ENCODE data around the gene SLC44A1. TPM values are rescaled to one million over a fixed set of nuclear protein-coding genes. Genes with fewer than 3 reads are reported as not detected.

The SLC44A1 gene
- polyA plus RNA-seq, 3 donors: 47.1 to 50.2 (median 49.7) TPM

- no peak for DNase-seq (ENCODE audit: extremely low read depth in 1 of 11, low read depth in 9 of 11, low spot score in 4 of 11)
Observed at GRCh38 chr9:105468875-105469274, 224.4 kb downstream of the SLC44A1 start.

- no peak for DNase-seq (ENCODE audit: extremely low read depth in 1 of 11, low read depth in 9 of 11, low spot score in 4 of 11)
Observed at GRCh38 chr9:105473221-105473620, 228.8 kb downstream of the SLC44A1 start.

- peak in 5 of 11 donors; percentile 2 to 17 (median 2) for DNase-seq (ENCODE audit: extremely low read depth in 1 of 11, low read depth in 9 of 11, low spot score in 4 of 11)
Observed at GRCh38 chr9:105475302-105475701, 230.9 kb downstream of the SLC44A1 start.

- DNase-seq (ENCODE audit: extremely low read depth in 1 of 11, low read depth in 9 of 11, low spot score in 4 of 11): no peak
Observed at GRCh38 chr9:105479846-105480245, 235.4 kb downstream of the SLC44A1 start.

- DNase-seq (ENCODE audit: extremely low read depth in 1 of 11, low read depth in 9 of 11, low spot score in 4 of 11): no peak
Observed at GRCh38 chr9:105483618-105484017, 239.2 kb downstream of the SLC44A1 start.

- no peak for DNase-seq (ENCODE audit: extremely low read depth in 1 of 11, low read depth in 9 of 11, low spot score in 4 of 11)
Observed at GRCh38 chr9:105484226-105484625, 239.8 kb downstream of the SLC44A1 start.

- no peak for DNase-seq (ENCODE audit: extremely low read depth in 1 of 11, low read depth in 9 of 11, low spot score in 4 of 11)
Observed at GRCh38 chr9:105485131-105485530, 240.7 kb downstream of the SLC44A1 start.

Other genes starting within 250 kb of the SLC44A1 start
- 10 to 100 TPM in 1 of 3 donors, 1 to 10 TPM in 2; 8.5 to 11.9 (median 9.6) TPM for gene FSD1L, start 203.4 kb downstream of the SLC44A1 start, polyA plus RNA-seq (ENCODE audit: insufficient read length in 3 of 3)

Data from renal cortex interstitium (tissue), 11 donors.